Upper lobe of left lung (tissue), 4 donors: ENCODE data around the gene RNF180.
"Not testable (repeated sequence)": the region's sequence is repeated elsewhere in the genome, so short reads cannot be mapped to it uniquely, and the experiment has no call there.

Experiments
- EP300 ChIP-seq, 4 donors: sonication (generic); formaldehyde crosslinking; IDR thresholded peaks; one replicate each; pipeline ENCODE4 v1.5.1; 2017; ENCODE audit warnings: antibody characterized with exemption in 4 of 4, control low read depth in 2 of 4
- POLR2A ChIP-seq, 4 donors: fragments of 450-650 bp; IDR thresholded peaks; one replicate each; pipeline ENCODE4 v1.5.1; 2016 to 2017; ENCODE audit warnings: antibody characterized with exemption in 4 of 4, mild to moderate bottlenecking in 2 of 4
- POLR2AphosphoS5 ChIP-seq, 2 donors: sonication (generic); formaldehyde crosslinking; IDR thresholded peaks; one replicate each; pipeline ENCODE4 v1.5.1; 2017; ENCODE audit warnings: antibody characterized with exemption in 2 of 2
- TF ChIP-seq, protein P1 (sequence below), 6 experiments: fragments of 450-650 bp in 4 of 6; fragments of 200-600 bp in 2 of 6; sonication (generic) in 2 of 6; IDR thresholded peaks; one replicate each; pipeline ENCODE4 v1.5.1; 2016 to 2019; ENCODE audit warnings: antibody characterized with exemption in 6 of 6

DNA sequence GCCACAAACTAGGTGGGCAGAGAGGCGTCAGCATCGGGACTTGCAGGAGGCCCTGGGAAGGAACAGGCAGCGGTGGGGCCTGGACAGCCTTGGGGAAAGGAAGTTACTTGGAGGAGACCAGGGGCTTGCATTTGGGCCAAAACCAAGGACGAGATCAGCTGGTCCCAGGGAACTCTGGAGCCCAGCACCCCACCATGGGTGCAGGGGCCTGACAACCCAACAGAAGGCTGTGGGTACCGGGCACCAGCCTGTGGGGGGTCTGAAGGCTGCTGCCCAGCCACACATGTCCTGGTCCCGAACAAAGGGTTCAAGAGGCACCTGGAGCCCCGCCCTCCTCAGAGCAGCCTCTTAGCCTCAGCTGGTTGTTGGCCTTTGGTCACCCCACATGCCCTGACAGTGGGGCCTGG, 61.5 kb downstream of the RNF180 start:
- TF ChIP-seq, protein P1, sequence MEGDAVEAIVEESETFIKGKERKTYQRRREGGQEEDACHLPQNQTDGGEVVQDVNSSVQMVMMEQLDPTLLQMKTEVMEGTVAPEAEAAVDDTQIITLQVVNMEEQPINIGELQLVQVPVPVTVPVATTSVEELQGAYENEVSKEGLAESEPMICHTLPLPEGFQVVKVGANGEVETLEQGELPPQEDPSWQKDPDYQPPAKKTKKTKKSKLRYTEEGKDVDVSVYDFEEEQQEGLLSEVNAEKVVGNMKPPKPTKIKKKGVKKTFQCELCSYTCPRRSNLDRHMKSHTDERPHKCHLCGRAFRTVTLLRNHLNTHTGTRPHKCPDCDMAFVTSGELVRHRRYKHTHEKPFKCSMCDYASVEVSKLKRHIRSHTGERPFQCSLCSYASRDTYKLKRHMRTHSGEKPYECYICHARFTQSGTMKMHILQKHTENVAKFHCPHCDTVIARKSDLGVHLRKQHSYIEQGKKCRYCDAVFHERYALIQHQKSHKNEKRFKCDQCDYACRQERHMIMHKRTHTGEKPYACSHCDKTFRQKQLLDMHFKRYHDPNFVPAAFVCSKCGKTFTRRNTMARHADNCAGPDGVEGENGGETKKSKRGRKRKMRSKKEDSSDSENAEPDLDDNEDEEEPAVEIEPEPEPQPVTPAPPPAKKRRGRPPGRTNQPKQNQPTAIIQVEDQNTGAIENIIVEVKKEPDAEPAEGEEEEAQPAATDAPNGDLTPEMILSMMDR (IDR thresholded peaks at IDR 0.05), result not testable (repeated sequence)
- not testable (repeated sequence) for TF ChIP-seq EP300, POLR2A, POLR2AphosphoS5 (IDR thresholded peaks at IDR 0.05)
